ENCODE results near the gene TRMT11.

The TRMT11 gene

GRCh38 chr6:126076992-126077664 is 90.8 kb downstream of the TRMT11 start:
- DNase-seq (ENCODE audit: low spot score) = no peak

DNA sequence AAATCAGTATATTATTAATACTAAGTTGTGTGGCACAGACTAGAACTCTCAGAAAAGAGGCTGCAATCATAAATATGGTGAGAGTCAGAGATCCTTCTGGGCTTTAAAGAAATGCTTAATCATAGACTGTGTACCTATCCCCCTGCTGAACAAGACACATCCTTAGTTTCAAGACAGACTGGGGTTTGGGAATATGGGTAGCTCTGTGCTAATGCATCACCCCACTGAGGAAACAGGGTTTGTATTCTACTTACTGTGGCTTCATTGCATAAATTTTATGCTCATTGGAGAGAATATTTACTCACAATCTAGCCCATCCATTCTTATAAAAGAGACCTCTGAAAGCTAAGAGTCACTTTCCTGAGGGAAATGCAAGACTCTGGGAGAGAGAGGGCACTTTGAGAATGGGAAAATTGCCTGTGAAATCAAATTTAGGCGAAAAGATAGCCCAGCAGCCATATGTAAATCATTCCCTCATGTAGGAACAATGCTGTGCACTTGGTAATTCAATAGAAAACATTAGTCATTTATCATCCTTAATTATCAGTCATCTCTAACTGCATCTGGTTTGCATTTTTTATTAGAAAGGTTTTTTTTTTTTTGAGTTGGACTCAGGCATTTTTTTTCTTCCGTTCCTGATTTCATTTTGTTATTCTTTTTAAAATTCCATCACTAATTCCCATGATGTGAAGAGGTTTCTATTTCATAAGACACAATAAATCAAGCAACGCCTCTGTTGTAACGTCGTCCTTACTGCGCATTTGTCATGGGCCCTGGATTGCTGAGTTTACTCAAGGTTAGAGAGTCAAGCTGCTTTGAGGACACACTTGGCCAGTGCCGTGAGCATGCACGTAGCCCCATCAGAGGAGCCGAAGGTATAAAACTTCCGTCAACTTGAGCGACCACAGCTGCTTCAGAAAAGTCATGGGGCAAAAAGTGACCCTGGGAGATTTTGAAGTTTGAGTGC is 91.8 kb downstream of the TRMT11 start:
- no peak for DNase-seq (ENCODE audit: low spot score)

GRCh38 chr6:126083875-126084274 is 97.5 kb downstream of the TRMT11 start:
- DNase-seq (ENCODE audit: low spot score) = no peak

GRCh38 chr6:126086560-126086959 is 100.2 kb downstream of the TRMT11 start:
- no peak for DNase-seq (ENCODE audit: low spot score)

Data from globus pallidus (tissue), 1 donor.